Lung (tissue), 12 donors: ENCODE measurements around the gene FAM20B. TPM values are rescaled to one million over a fixed set of nuclear protein-coding genes. Genes with fewer than 3 reads are reported as not detected.
A peak's percentile ranks its signal among the peaks of the same experiment; 100 is the strongest.

Experiments used
- ATAC-seq: fragments of 200-7000 bp; cut with Tn5 transposase; one replicate; pipeline ENCODE4 v1.9.1; 2020; ENCODE audit warnings: moderate number of reproducible peaks; ENCODE audit not compliant: insufficient read depth, low FRiP score
- DNase-seq, 3 donors: peaks; one replicate each; pipeline ENCODE4 v3.0.0-alpha.2; 2013 to 2017
- H3K27ac ChIP-seq, 2 donors: one replicate each; pipeline ENCODE4 v1.5.1; 2013; ENCODE audit warnings: mild to moderate bottlenecking in 2 of 2, moderate library complexity in 2 of 2, control low read depth in 1 of 2, inconsistent platforms in 1 of 2, low read depth in 1 of 2, low read length in 1 of 2
- H3K27me3 ChIP-seq, 3 donors: one replicate each; pipeline ENCODE4 v1.5.1; 2013; ENCODE audit warnings: low read length in 2 of 3; ENCODE audit not compliant: control insufficient read depth in 3 of 3, insufficient read depth in 3 of 3
- H3K36me3 ChIP-seq, 4 donors: one replicate each; pipeline ENCODE4 v1.5.1; 2013; ENCODE audit warnings: low read length in 4 of 4, mild to moderate bottlenecking in 1 of 4, moderate library complexity in 1 of 4; ENCODE audit not compliant: control insufficient read depth in 4 of 4, insufficient read depth in 4 of 4
- H3K4me1 ChIP-seq, 5 donors: one replicate each; pipeline ENCODE4 v1.5.1; 2013; ENCODE audit warnings: low read length in 5 of 5, mild to moderate bottlenecking in 2 of 5, moderate library complexity in 1 of 5; ENCODE audit not compliant: control insufficient read depth in 5 of 5, insufficient read depth in 5 of 5
- H3K4me3 ChIP-seq: one replicate; pipeline ENCODE4 v1.5.1; 2013; ENCODE audit warnings: mild to moderate bottlenecking, control low read depth, moderate library complexity
- H3K9ac ChIP-seq, 2 donors: one replicate each; pipeline ENCODE4 v1.5.1; 2013; ENCODE audit warnings: low read length in 2 of 2, control low read depth in 1 of 2; ENCODE audit not compliant: insufficient read depth in 1 of 2
- H3K9me3 ChIP-seq, 4 donors: one replicate each; pipeline ENCODE4 v1.5.1; 2013; ENCODE audit warnings: low read length in 3 of 4, mild to moderate bottlenecking in 1 of 4, moderate library complexity in 1 of 4; ENCODE audit not compliant: control insufficient read depth in 4 of 4, insufficient read depth in 3 of 4
- CTCF ChIP-seq: IDR thresholded peaks from 2 replicates; pipeline ENCODE4 v1.5.1; 2012; ENCODE audit warnings: mild to moderate bottlenecking; ENCODE audit errors: control extremely low read depth, extremely low read depth
- WGBS, 2 donors: extraction: QIAGEN DNeasy Blood & Tissue Kit; methylation state at CpG; one replicate each; pipeline ENCODE4 v1.1.7; 2013; 5-methylcytosine and 5-hydroxymethylcytosine counted together
- polyA plus RNA-seq, 2 donors: library from polyadenylated mRNA; stranded (reverse); fragments of 200-250 nt; gene quantifications; one replicate each; pipeline ENCODE4 v1.2.1, GENCODE V29; 2013
- total RNA-seq, 2 donors: library from RNA; depleted of rRNA in 1 of 2; stranded (reverse); fragments of >200 nt in 1 of 2; gene quantifications; one replicate each; pipeline ENCODE4 v1.2.1, GENCODE V29; 2014 to 2021
- donor health status: control.
- donor health status: control.
- donor health status: Bipolar disorder and iron deficiency.
- donor health status: healthy.
- donor health status: DM: yes; HTN: yes; CAD: no.

The FAM20B gene
- total and polyA plus RNA-seq, 4 donors = 7.9 to 35.8 (median 19.0) TPM

GRCh38 chr1:179026813-179027669 is 1.3 kb downstream of the FAM20B start:
- ATAC-seq = no peak
- H3K27ac ChIP-seq = peak overlapping the region; percentile 98

GRCh38 chr1:179029321-179029759 is 3.6 kb downstream of the FAM20B start:
- Histone ChIP-seq H3K4me1 (peaks cover 0 to 38% (median 4%) of the 10 kb centered on the region in 5 donors), H3K9ac (no peak overlapping the region), H3K4me3 (no peak overlapping the region), H3K9me3 (no peaks in the 10 kb centered on the region), H3K27me3 (no peaks in the 10 kb centered on the region), H3K36me3 (no peaks in the 10 kb centered on the region), H3K27ac (peak overlapping the region in 1 of 2 donors; percentile 33)
- DNase-seq = no peak
- no peak for ATAC-seq
- 65 to 69% methylated on average over 3 of the region's 3 CpGs for WGBS, 2 donors
- no peak for TF ChIP-seq CTCF

More at GRCh38 chr1:179026813-179027669, 1.3 kb downstream of the FAM20B start:
- Histone ChIP-seq H3K4me3 (peak overlapping the region; percentile 71), H3K27me3 (no peaks in the 10 kb centered on the region), H3K9me3 (no peaks in the 10 kb centered on the region), H3K9ac (peak overlapping the region; percentile 75 to 92), H3K36me3 (no peaks in the 10 kb centered on the region), H3K4me1 (peaks cover 0 to 26% (median 4%) of the 10 kb centered on the region in 5 donors)
- TF ChIP-seq CTCF = no peak
- no peak for DNase-seq
- 23 to 26% methylated on average over 11 of the region's 11 CpGs for WGBS, 2 donors

GRCh38 chr1:179030130-179030529 is 4.4 kb downstream of the FAM20B start:
- Histone ChIP-seq H3K9me3 (no peaks in the 10 kb centered on the region), H3K9ac (no peak overlapping the region), H3K27ac (peak overlapping the region in 1 of 2 donors; percentile 53), H3K4me1 (peaks cover 4 to 40% (median 6%) of the 10 kb centered on the region in 5 donors), H3K27me3 (no peaks in the 10 kb centered on the region), H3K4me3 (no peak overlapping the region), H3K36me3 (no peaks in the 10 kb centered on the region)
- ATAC-seq (no peak), DNase-seq (no peak)
- TF ChIP-seq CTCF = no peak
- 57 to 58% methylated on average over 5 of the region's 5 CpGs for WGBS, 2 donors
